A673 (cell line): ENCODE measurements around the gene PDE6G. TPM values are rescaled to one million over a fixed set of nuclear protein-coding genes. Genes with fewer than 3 reads are reported as not detected.

Experiments used
- BruUV-seq: library from RNA; stranded (reverse); fragments of 400-500 nt; replicated peaks from 2 replicates; lab custom pipeline; 2021; lab: Mats Ljungman, UMichigan
- CTCF ChIA-PET: fragments of 300-600 bp; sonication (Branson Sonifier 250); formaldehyde crosslinking; loops from one replicate; lab custom pipeline; 2022; ENCODE audit warnings: antibody characterized with exemption; lab: Charles Lee
- POLR2A ChIA-PET: fragments of 300-600 bp; sonication (Branson Sonifier 250); formaldehyde crosslinking; loops from one replicate; lab custom pipeline; 2022; ENCODE audit warnings: antibody characterized with exemption; ENCODE audit not compliant: low non-redundant PET; lab: Charles Lee
- DNase-seq: peaks from one replicate; pipeline ENCODE4 v3.0.0-alpha.2; 2015; ENCODE audit warnings: low spot score
- H3K27ac ChIP-seq: fragments of 200-600 bp; sonication (generic); 2 replicates; pipeline ENCODE4 v1.5.1; 2016; ENCODE audit warnings: mixed run types, low read depth, mild to moderate bottlenecking, mixed read lengths, antibody characterized with exemption, low read length; ENCODE audit not compliant: poor library complexity, severe bottlenecking
- H3K27me3 ChIP-seq: fragments of 200-600 bp; sonication (generic); replicated peaks from 2 replicates; pipeline ENCODE4 v1.6.1; 2017; ENCODE audit warnings: mixed run types, low read depth, mild to moderate bottlenecking, mixed read lengths, antibody characterized with exemption, low read length; ENCODE audit not compliant: insufficient read depth, poor library complexity
- H3K36me3 ChIP-seq: fragments of 200-600 bp; sonication (generic); 2 replicates; pipeline ENCODE4 v1.6.1; 2016; ENCODE audit warnings: mixed run types, mild to moderate bottlenecking, mixed read lengths, antibody characterized with exemption, low read length; ENCODE audit not compliant: insufficient read depth, poor library complexity, severe bottlenecking
- H3K4me1 ChIP-seq: fragments of 200-600 bp; sonication (generic); 2 replicates; pipeline ENCODE4 v1.6.1; 2017; ENCODE audit warnings: mixed run types, mild to moderate bottlenecking, mixed read lengths, antibody characterized with exemption, low read length; ENCODE audit not compliant: insufficient read depth, poor library complexity, severe bottlenecking
- H3K4me3 ChIP-seq: fragments of 200-600 bp; sonication (generic); 2 replicates; pipeline ENCODE4 v1.5.1; 2016; ENCODE audit warnings: low read depth, mixed run types, mild to moderate bottlenecking, mixed read lengths, low read length; ENCODE audit not compliant: poor library complexity, severe bottlenecking
- H3K9me3 ChIP-seq: fragments of 200-600 bp; sonication (generic); 2 replicates; pipeline ENCODE4 v1.6.1; 2016; ENCODE audit warnings: mixed run types, low read depth, mild to moderate bottlenecking, mixed read lengths, antibody characterized with exemption, low read length; ENCODE audit not compliant: poor library complexity, severe bottlenecking
- CTCF ChIP-seq: fragments of 300-800, 200-600 bp; sonication (generic); conservative IDR thresholded peaks from 2 replicates; pipeline ENCODE4 v1.5.1; 2017; ENCODE audit warnings: low read depth, mild to moderate bottlenecking, antibody characterized with exemption, low read length, moderate library complexity, mixed read lengths
- EZH2 ChIP-seq: fragments of 200-600 bp; sonication (generic); IDR thresholded peaks from 2 replicates; pipeline ENCODE4 v1.6.1; 2017; ENCODE audit warnings: borderline replicate concordance, low read depth, mild to moderate bottlenecking, mixed read lengths, antibody characterized with exemption, low read length; ENCODE audit not compliant: poor library complexity, severe bottlenecking
- intact Hi-C: fragments of 100-400 bp; cut with micrococcal nuclease; formaldehyde crosslinking; loops from one replicate; pipeline ENCODE4 v1.10.0; 2022; ENCODE audit not compliant: unreplicated experiment
- total RNA-seq: library from RNA; stranded (reverse); gene quantifications from 2 replicates; pipeline ENCODE4 v1.2.3, GENCODE V29; 2021

PDE6G gene
- total RNA-seq, 1 experiment from 2014 or later: 0.43 TPM

- POLR2A ChIA-PET: interaction anchor here (0.6 kb wide), 1 partner anchor 95 kb away, joined by 4 read pairs; the partner anchor contains the start of gene FAAP100
- CTCF ChIA-PET: no interaction called here
Measured at GRCh38 chr17:81646869-81647600, 9.3 kb downstream of the PDE6G start.

GRCh38 chr17:81644976-81645952 is 11.1 kb downstream of the PDE6G start:
- no peak for TF ChIP-seq CTCF
- no peak for TF ChIP-seq EZH2
- H3K27me3 ChIP-seq: peaks cover 6% of the 10 kb centered on the region
- no peaks in the 10 kb centered on the region for H3K36me3 ChIP-seq
- H3K4me3 ChIP-seq: no peak overlapping the region
- H3K4me1 ChIP-seq: no peaks in the 10 kb centered on the region
- H3K27ac ChIP-seq: no peak overlapping the region
- DNase-seq: no peak
- intact Hi-C loops: no loop called here
- POLR2A ChIA-PET: no interaction called here
- H3K9me3 ChIP-seq: no peaks in the 10 kb centered on the region
- CTCF ChIA-PET: no interaction called here
- no TSS peak for BruUV-seq

More at GRCh38 chr17:81646869-81647600, 9.3 kb downstream of the PDE6G start:
- no peak for TF ChIP-seq CTCF
- Histone ChIP-seq H3K36me3 (no peaks in the 10 kb centered on the region), H3K27me3 (peaks cover 6% of the 10 kb centered on the region), H3K9me3 (no peaks in the 10 kb centered on the region), H3K4me3 (no peak overlapping the region), H3K4me1 (no peaks in the 10 kb centered on the region), H3K27ac (no peak overlapping the region)
- intact Hi-C loops: no loop called here
- no peak for DNase-seq
- no TSS peak for BruUV-seq

- no peaks in the 10 kb centered on the region for H3K4me1 ChIP-seq
- no peak overlapping the region for H3K27ac ChIP-seq
- CTCF ChIA-PET: no interaction called here
- intact Hi-C loops: no loop called here
- DNase-seq: no peak
- POLR2A ChIA-PET: no interaction called here
- H3K27me3 ChIP-seq: peaks cover 6% of the 10 kb centered on the region
- BruUV-seq: no TSS peak
- H3K9me3 ChIP-seq: no peaks in the 10 kb centered on the region
- H3K36me3 ChIP-seq: no peaks in the 10 kb centered on the region
- no peak overlapping the region for H3K4me3 ChIP-seq
- no peak for TF ChIP-seq CTCF
- TF ChIP-seq EZH2: no peak
Measured at GRCh38 chr17:81644496-81644895, 11.8 kb downstream of the PDE6G start.
